ENCODE measurements around the gene NR1D1. TPM values are rescaled to one million over a fixed set of nuclear protein-coding genes. Genes with fewer than 3 reads are reported as not detected.

The NR1D1 gene
- total RNA-seq, 1 donor from 2014 or later: 5.5 TPM

DNA sequence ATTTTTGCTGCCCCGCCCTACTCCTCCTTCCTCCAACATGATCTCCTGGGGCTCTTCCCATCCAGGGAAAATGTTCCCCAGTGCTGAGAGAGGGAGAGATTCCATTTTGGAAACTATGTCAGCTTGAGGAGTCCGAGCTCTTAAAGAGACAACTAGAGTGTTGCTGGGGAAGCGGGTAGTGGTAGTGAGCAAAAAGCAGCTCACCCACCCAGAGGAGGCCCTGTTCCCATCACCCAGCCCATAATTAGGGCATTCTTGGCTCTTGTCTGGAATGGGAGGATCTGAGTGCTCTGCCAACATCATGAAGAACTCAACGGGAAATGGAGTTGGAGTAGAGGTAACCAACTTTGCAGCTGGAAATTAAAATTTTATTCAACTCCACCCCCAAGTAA, 12.3 kb upstream of the NR1D1 start:
- TF ChIP-seq, protein P1, sequence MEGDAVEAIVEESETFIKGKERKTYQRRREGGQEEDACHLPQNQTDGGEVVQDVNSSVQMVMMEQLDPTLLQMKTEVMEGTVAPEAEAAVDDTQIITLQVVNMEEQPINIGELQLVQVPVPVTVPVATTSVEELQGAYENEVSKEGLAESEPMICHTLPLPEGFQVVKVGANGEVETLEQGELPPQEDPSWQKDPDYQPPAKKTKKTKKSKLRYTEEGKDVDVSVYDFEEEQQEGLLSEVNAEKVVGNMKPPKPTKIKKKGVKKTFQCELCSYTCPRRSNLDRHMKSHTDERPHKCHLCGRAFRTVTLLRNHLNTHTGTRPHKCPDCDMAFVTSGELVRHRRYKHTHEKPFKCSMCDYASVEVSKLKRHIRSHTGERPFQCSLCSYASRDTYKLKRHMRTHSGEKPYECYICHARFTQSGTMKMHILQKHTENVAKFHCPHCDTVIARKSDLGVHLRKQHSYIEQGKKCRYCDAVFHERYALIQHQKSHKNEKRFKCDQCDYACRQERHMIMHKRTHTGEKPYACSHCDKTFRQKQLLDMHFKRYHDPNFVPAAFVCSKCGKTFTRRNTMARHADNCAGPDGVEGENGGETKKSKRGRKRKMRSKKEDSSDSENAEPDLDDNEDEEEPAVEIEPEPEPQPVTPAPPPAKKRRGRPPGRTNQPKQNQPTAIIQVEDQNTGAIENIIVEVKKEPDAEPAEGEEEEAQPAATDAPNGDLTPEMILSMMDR (IDR thresholded peaks at IDR 0.05): no peak
- Mint-ChIP-seq H3K9me3 (no peaks in the 10 kb centered on the region), H3K36me3 (ENCODE audit: low read depth) (no peaks in the 10 kb centered on the region), H3K4me1 (peaks cover 56% of the 10 kb centered on the region), H3K27ac (no peak overlapping the region), H3K4me3 (no peak overlapping the region), H3K27me3 (no peaks in the 10 kb centered on the region)
- CTCF ChIA-PET: interaction anchor here (0.6 to 6.8 kb wide), 31 partner anchors 10 to 492 kb away, joined by 3 to 116 read pairs (median 8); partner anchors contain the start of genes CASC3, CSF3, MED24 and MSL1
- DNase-seq (no peak), ATAC-seq (ENCODE audit: low read depth) (no peak)
- POLR2A ChIA-PET: interaction anchor here (0.5 to 5.9 kb wide), 22 partner anchors 10 to 1576 kb away, joined by 3 to 113 read pairs (median 5); partner anchors contain the start of genes CASC3, MED24, MSL1 and NR1D1
- intact Hi-C loops (cut with micrococcal nuclease): loop anchor here (1.0 to 5.0 kb wide), 6 partner anchors 10 to 178 kb away; partner anchors contain the start of gene CASC3

DNA sequence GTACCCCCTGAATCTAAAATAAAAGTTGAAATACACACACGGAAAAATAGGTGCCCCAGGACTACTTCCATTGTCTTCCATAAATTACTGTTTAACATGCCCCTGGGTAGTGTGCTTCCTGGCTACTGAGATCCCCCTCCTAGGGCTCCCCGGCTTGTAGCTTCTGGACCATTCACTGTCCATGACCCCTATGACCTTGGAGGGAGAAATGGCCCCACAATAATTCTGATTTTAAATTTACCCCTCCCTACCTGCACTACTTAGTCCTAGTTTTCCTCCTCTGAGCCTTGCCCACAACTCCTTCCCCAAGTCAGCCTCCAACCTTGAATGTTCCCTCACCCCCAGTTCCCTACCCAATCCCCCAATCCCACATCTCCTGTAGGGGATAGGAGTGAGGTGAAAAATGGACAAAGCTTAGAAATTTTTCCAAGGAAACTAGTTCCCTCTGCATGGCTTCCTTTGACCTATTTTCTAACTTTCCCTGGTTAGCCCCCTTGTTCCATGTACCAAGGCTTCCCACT, 11.9 kb upstream of the NR1D1 start:
- TF ChIP-seq, protein P1 (IDR thresholded peaks at IDR 0.05): no peak
- H3K9me3 Mint-ChIP-seq: no peaks in the 10 kb centered on the region
- H3K4me1 Mint-ChIP-seq: peaks cover 61% of the 10 kb centered on the region
- DNase-seq (no peak), ATAC-seq (ENCODE audit: low read depth) (no peak)
- ChIA-PET CTCF (interaction anchor here (1.0 to 6.8 kb wide), 24 partner anchors 9 to 182 kb away, joined by 3 to 116 read pairs (median 10); partner anchors contain the start of genes CASC3, CSF3, MED24 and MSL1), POLR2A (interaction anchor here (0.7 to 5.9 kb wide), 15 partner anchors 9 to 357 kb away, joined by 3 to 113 read pairs (median 4); partner anchors contain the start of genes CASC3, MED24, MSL1 and NR1D1)
- H3K36me3 Mint-ChIP-seq (ENCODE audit: low read depth): no peaks in the 10 kb centered on the region
- no peaks in the 10 kb centered on the region for H3K27me3 Mint-ChIP-seq
- peak overlapping the region; percentile 8 for H3K4me3 Mint-ChIP-seq
- H3K27ac Mint-ChIP-seq: peak overlapping the region; percentile 69
- intact Hi-C loops (cut with micrococcal nuclease): loop anchor here (5.0 kb wide), 1 partner anchor 40 kb away; no protein-coding TSS in a partner anchor

DNA sequence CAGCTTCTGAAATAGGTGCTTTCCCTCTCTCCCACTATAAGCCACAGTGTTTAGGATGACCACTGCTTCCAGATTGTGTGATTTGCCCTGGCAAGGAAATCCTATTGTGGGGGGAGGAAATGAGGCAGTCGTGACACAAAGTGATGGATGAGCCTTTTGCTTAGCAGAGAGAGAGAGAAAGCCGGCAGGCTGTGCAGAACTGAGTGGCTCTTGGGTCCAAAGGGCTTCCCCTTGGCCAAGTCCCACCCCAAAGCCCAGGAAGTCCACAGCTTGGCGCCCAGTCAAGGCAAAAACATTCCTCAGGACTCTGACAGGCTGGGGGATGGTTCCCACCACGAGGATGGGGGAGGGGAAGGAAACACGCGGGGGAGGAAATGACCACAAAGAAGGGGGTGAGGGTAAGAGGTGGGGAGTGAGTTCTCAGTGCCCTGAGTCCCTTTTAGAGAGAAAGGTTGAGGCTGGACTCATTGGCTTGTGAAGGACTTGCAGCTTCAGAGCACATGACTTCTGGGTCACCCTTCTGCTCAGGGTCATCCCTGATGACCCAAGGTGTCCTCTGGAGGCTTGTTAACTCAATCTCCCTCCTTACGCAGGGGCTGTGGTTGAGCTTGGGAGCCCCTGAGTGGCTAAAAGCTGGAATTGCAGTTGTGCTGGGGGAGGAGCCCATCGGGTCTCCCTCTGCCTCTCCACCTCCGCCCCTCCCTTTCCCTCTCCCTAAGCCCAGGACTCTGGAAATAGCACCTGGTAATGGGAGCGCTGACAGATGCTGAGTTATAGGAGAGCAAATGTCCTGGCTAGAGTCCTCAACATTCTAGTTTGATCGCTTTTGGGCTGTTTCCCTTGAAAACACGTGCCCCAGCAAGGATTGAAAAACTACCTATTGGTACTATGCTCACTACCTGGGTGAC, 11.1 kb upstream of the NR1D1 start:
- Mint-ChIP-seq H3K9me3 (no peaks in the 10 kb centered on the region), H3K27ac (peak overlapping the region; percentile 69), H3K36me3 (ENCODE audit: low read depth) (no peaks in the 10 kb centered on the region), H3K27me3 (no peaks in the 10 kb centered on the region), H3K4me3 (peak overlapping the region; percentile 51), H3K4me1 (peaks cover 69% of the 10 kb centered on the region)
- ATAC-seq (ENCODE audit: low read depth): peak; percentile 58
- POLR2A ChIA-PET: interaction anchor here (0.6 to 5.9 kb wide), 16 partner anchors 10 to 1566 kb away, joined by 3 to 113 read pairs (median 4); partner anchors contain the start of genes CASC3, MED24, MSL1 and NR1D1
- intact Hi-C loops (cut with micrococcal nuclease): loop anchor here (1.0 to 5.0 kb wide), 7 partner anchors 12 to 98 kb away; partner anchors contain the start of gene THRA
- CTCF ChIA-PET: interaction anchor here (0.6 to 6.8 kb wide), 18 partner anchors 8 to 183 kb away, joined by 3 to 116 read pairs (median 14); partner anchors contain the start of genes MED24, MSL1, NR1D1 and THRA
- peak; percentile 56 for DNase-seq
- TF ChIP-seq, protein P1 (IDR thresholded peaks at IDR 0.05): no peak

DNA sequence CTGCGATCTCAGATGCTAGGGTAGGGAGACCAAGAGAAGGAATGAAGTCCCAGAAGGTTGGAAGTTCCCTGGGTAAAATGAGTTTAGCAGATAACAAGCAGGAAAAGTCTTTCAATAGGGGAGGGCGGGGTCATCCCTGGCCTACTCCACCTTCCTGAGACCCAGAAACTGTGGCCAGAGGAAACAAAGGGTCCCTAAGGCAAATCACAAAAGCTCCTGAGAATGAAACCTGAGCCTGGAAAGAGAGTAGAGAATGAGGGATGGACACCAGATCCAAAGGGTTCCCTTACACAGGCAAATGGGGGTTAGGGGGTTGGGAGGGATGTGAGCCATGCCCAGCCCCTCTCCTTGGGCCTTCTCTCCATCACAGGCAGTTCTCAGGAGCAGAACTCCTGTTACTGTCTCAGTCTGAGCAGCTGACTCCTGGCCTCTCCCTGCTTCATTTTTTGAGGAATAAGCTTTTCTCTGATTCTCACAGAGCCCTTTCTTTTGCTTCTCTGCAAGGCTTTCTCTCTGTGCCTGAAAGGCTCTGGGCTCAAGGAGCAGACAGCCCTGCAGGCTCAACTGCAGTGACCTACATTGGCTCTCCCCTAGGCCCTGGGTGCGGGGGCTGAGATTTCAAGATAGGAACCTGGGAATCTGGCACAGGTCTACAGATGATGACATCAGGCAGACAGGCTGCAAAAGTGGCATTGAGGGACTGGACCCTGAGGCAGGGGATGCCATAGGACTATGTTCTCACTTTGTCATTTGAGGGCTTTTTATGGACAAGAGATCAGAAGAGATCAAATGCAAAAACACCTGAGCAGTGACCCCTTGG, 9.8 kb upstream of the NR1D1 start:
- no peak for DNase-seq
- POLR2A ChIA-PET: interaction anchor here (0.6 to 5.9 kb wide), 9 partner anchors 12 to 50 kb away, joined by 3 to 113 read pairs (median 4); partner anchors contain the start of genes CASC3, MSL1 and NR1D1
- no peaks in the 10 kb centered on the region for H3K27me3 Mint-ChIP-seq
- intact Hi-C loops (cut with micrococcal nuclease): loop anchor here (2.0 to 5.0 kb wide), 2 partner anchors 42 to 71 kb away; no protein-coding TSS in a partner anchor
- peaks cover 78% of the 10 kb centered on the region for H3K4me1 Mint-ChIP-seq
- H3K27ac Mint-ChIP-seq: no peak overlapping the region
- no peaks in the 10 kb centered on the region for H3K9me3 Mint-ChIP-seq
- TF ChIP-seq, protein P1 (IDR thresholded peaks at IDR 0.05): no peak
- CTCF ChIA-PET: interaction anchor here (1.3 to 6.8 kb wide), 10 partner anchors 7 to 58 kb away, joined by 4 to 116 read pairs (median 46); partner anchors contain the start of genes MSL1, NR1D1 and THRA
- H3K4me3 Mint-ChIP-seq: no peak overlapping the region
- ATAC-seq (ENCODE audit: low read depth): no peak
- no peaks in the 10 kb centered on the region for H3K36me3 Mint-ChIP-seq (ENCODE audit: low read depth)

Data from activated B cell treated with CpG ODN at 0.5 μM for 24 hours (primary cell).